ENCODE results near the gene CRHR1.
A peak's percentile ranks its signal among the peaks of the same experiment; 100 is the strongest.

Gene CRHR1

GRCh38 chr17:45824901-45825492 is 40.9 kb downstream of the CRHR1 start:
- no peak for DNase-seq

GRCh38 chr17:45825792-45826191 is 41.7 kb downstream of the CRHR1 start:
- DNase-seq: no peak

GRCh38 chr17:45826919-45827588 is 42.9 kb downstream of the CRHR1 start:
- no peak for DNase-seq

GRCh38 chr17:45828171-45828570 is 44.1 kb downstream of the CRHR1 start:
- no peak for DNase-seq

- no peak for DNase-seq
These were observed 44.5 kb downstream of the CRHR1 start for GRCh38 chr17:45828582-45829133.

- no peak for DNase-seq
These were observed 49.8 kb downstream of the CRHR1 start for GRCh38 chr17:45833920-45834319.

- no peak for DNase-seq
These were observed 50.6 kb downstream of the CRHR1 start for GRCh38 chr17:45834471-45835396.

GRCh38 chr17:45835481-45835880 is 51.4 kb downstream of the CRHR1 start:
- no peak for DNase-seq

GRCh38 chr17:45836047-45837044 is 52.2 kb downstream of the CRHR1 start:
- no peak for DNase-seq

GRCh38 chr17:45837187-45837586 is 53.1 kb downstream of the CRHR1 start:
- DNase-seq: no peak

GRCh38 chr17:45837603-45838002 is 53.5 kb downstream of the CRHR1 start:
- DNase-seq: no peak

- no peak for DNase-seq
These were observed 54.7 kb downstream of the CRHR1 start for GRCh38 chr17:45838751-45839295.

GRCh38 chr17:45839442-45839841 is 55.3 kb downstream of the CRHR1 start:
- DNase-seq: no peak

- no peak for DNase-seq
These were observed 57.1 kb downstream of the CRHR1 start for GRCh38 chr17:45841186-45841585.

GRCh38 chr17:45841883-45842525 is 57.9 kb downstream of the CRHR1 start:
- peak; percentile 27 for DNase-seq

GRCh38 chr17:45843722-45844121 is 59.6 kb downstream of the CRHR1 start:
- DNase-seq: no peak

GRCh38 chr17:45844695-45845375 is 60.7 kb downstream of the CRHR1 start, which contains the start of gene SPPL2C:
TSS of gene SPPL2C (plus strand) at chr17:45844881. CDS start at chr17:45844907, 26 bp downstream.
- DNase-seq: no peak

- DNase-seq: no peak
These were observed 61.5 kb downstream of the CRHR1 start for GRCh38 chr17:45845376-45846185.

GRCh38 chr17:45846223-45846622 is 62.1 kb downstream of the CRHR1 start:
- DNase-seq: no peak

GRCh38 chr17:45846646-45847045 is 62.5 kb downstream of the CRHR1 start:
- DNase-seq: no peak
